HG02981 (cell line): ENCODE results near the gene PSMC5.
A peak's percentile ranks its signal among the peaks of the same experiment; 100 is the strongest.
"Not testable (repeated sequence)": the region's sequence is repeated elsewhere in the genome, so short reads cannot be mapped to it uniquely, and the experiment has no call there.

Experiments
- ATAC-seq: cut with Tn5 transposase; IDR thresholded peaks from one replicate; pipeline ENCODE4 v1.9.1; 2021; ENCODE audit warnings: mild to moderate bottlenecking, moderate library complexity; ENCODE audit not compliant: unreplicated experiment

The PSMC5 gene

DNA sequence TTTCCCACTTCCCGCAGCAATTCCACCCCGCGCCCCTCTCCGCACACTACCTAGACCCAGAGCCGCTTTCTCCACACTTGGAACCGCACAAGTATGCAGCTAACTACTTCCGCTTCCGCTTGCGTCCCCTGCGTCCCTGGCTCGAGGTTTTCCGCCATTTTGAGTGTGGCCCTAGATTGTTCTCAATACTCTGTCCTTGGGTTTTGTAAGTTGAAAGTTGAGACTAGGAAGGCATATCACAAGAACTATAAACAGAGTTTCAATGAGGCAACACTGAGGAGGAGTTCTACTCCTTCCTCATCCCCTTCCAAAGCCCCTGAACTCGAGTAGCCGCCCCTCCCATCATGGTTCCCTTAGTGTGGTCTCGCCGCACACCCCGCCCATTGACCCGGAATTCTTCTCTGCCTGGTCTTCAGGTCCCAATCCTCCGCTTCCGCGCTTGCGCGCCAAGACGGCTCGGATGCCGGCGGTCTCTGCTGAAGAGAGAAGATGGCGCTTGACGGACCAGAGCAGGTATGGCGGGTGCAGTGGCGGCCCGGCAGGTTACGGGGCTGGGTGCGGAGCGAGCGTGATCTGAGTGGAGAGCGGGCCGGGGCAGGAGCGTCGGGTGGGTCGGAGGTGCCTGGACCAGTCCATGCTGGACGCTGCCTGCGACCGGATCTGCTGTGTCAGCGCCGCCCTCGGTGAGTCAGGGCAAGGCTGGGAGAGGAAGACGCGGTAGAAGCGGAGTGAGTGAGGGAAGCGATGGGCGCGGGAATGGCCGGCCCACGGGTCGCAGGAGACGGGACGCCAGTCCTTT is at the start of gene PSMC5, which contains the start of gene FTSJ3:
Gene PSMC5, plus strand, starts transcription at position 430 of the 799 bp plus-strand sequence. Its CDS starts 60 bp downstream, at position 490.
Gene FTSJ3, minus strand, starts transcription at position 662 of the 799 bp plus-strand sequence. CDS start 761 bp downstream, outside the sequence.
- ATAC-seq: peak; percentile 89

DNA sequence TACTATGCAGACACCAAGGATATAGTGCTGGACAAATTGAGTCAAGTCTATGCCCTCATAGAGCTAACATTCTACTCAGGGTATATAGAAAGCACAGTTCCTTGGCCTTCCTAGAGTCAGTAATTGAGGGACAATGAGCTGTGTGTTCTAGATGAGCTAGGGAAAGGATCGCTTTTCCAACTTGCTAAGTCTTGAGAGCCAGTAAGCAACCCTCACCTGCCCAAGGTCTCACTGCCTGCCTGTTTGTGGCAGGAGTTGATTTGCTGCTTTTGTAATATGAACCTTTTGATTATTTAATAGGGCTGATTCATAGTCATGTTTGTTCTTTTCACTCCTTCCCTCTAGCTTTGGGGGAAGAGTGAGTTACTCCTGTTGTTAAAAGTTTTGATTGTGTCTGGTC is 46.7 kb upstream of the PSMC5 start:
- ATAC-seq: no peak

DNA sequence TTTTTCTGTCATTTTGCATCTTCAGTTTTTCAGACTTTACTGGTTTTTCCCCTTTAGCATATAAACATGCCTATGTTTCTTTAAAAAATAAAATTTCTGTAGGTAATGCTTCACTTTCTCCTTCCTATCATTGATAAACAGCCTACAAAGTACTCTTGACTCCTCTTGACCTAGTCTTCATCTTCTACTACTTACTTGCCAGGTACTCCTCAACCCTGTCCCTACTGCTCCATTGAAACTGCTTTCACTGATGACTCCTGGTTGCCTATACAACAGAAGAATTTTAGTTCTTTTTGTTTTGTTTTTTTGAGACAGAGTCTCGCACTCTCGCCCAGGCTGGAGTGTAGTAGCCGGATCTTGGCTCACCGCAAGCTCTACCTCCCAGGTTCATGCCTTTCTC is 46.3 kb upstream of the PSMC5 start:
- ATAC-seq: no peak

DNA sequence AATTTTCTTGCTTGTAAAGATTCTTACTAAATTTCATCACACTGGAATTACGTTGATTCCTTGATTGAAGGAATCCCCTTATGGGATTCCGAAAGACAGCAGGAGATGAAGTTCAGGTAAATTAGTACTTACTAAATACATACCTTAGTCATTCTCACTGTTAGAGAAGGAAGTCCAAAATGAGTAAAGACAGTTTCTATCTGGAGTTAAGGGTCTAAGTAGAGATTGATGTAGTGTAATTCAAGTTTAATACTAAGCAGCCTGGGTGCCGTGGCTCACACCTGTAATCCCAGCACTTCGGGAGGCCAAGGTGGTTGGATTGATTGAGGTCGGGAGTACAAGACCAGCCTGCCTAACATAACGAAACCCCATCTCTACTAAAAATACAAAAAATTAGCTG is 43.7 kb upstream of the PSMC5 start:
- ATAC-seq: no peak

DNA sequence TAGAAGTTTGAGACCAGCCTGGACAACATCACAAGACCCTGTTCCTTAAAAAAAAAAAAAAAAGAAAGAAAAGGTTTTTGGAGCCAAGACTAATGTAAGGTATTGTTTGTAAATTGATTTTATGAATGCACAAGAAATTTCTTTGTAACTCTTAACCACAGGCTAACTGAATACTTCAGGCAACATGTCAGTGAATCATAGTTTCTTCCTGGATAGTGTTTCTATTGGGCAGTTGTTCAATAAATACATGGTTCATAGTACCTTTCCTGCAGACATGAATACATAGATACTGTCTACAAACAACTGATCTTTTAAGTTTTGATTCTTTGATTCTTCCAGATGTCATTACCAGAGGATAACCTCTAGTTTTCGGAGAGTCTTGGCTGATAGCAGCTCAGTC is 41.7 kb upstream of the PSMC5 start:
- ATAC-seq: no peak

DNA sequence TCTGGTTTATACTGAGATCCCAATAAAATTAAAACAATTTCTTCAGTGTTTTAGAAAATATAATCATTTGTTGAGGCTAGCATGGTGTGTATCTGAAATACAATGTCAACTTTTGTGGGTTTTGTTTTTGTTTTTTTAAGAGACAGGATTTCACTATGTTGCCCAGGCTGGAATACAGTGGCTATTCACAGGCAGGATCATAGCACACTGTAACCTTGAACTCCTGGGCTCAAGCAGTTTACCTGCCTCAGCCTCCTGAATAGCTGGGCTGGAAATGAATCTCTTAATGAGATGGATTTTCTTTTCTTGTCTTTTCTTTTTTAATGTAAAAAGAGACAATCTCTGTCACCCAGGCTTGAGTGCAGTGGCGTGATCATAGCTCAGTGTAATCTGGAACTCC is 41.1 kb upstream of the PSMC5 start:
- ATAC-seq: no peak

DNA sequence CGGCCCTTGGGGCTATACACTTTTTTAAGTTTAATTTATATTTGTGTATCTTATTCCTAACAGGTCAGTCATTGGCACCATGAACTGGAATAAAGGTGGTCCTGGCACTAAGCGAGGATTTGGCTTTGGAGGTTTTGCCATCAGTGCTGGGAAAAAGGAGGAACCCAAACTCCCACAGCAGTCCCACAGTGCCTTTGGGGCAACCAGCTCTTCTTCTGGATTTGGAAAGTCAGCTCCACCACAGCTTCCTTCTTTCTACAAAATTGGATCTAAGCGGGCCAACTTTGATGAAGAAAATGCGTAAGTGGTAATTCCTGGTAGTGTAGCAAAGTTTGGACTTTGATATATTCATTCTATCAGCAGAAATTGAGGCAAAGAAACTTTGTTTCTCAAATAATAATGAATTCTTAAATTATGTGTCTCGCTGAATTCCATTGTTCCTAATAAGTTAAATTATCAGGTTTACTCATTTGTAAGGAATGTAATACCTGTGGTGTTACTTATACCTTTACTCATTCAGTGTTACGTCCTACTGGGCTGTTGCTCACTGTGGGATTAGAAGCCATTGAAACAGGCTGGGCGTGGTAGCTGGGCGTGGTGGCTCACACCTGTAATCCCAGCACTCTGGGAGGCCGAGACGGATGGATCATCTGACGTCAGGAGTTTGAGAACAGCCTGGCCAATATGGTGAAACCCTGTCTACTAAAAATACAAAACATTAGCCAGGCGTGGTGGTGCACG is 40.1 kb upstream of the PSMC5 start:
- no peak for ATAC-seq

DNA sequence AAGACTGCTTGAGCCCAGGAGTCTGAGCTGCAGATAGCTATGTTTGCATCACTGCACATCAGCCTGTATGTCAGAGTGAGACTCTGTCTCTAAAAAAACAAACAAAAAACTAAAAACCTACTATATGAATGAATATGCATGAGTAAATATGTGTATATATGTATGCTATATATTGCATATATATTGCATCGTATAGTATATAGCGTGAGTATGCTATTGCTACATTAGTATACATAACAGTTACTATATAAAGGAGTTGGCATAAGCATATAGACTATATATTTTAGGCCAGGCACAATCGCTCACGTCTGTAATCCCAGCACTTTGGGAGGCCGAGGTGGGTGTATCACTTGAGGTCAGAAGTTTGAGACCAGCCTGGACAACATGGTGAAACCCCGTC is 37.2 kb upstream of the PSMC5 start:
- ATAC-seq: no peak

DNA sequence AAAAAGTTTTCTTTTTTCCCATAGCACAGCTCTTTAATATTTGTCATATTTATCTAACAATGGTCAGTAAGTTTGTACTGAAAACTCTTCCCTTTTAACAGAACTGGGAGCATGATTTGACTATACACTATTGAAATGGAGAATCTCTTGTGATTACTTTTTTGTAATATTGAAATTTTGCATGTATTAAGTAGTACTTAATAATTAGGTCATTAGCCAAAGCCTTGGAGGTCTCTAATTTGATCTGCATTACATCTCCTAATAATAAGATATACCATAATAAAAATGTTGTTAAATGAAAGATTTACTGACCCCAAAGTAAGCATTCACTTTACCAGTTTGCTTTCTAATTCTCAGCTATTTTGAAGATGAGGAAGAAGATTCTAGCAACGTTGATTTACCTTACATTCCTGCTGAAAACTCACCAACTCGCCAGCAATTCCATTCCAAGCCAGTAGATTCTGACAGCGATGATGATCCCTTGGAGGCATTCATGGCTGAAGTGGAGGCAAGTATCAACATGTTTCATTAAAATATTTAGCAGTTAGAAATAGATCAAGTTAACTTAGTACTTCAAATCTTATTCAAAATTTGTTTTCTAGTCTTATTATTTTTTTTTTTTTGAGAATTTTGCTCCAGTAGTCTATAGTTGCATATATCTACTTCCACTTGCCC is 35.0 kb upstream of the PSMC5 start:
- no peak for ATAC-seq

DNA sequence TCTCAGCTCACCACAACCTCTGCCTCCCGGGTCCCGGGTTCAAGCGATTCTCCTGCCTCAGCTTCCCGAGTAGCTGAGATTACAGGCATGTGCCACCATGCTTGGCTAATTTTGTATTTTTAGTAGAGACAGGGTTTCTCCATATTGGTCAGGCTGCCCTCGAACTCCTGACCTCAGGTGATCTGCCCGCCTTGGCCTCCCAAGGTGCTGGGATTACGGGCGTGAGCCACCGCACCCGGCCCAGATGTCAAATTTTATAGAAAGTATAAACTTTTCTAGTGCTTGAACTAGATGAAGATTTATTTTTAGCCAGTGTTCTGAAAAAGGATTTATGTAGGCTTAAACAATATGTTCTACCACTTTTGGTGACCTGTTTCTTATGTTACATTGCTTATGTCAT is 30.9 kb upstream of the PSMC5 start:
- not testable (repeated sequence) for ATAC-seq

DNA sequence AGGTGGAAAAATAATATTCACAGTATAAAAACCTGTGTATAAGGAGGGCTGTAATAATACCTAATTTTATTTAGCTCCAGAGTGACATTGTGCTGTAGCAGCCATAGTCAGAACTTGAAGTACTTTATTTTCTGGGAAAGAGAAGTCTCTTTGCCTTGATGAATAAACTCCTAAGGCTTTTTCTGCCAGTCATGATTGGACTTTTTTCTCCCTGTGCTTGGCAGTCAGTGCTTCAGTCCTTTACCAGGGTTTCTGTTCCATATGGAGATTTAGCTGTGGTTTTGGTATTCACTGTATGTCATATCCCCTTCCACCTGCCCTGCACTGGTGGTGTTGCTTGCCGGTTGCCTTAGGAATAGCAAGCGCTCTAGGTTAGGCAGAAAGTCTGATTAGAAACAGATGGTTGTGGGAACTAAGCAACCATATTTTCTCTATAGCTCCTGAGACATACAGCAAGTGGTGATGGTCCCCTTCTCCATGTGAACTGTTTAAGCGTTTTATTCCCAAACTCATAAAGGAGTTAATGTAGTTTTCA is 28.6 kb upstream of the PSMC5 start:
- ATAC-seq: no peak

DNA sequence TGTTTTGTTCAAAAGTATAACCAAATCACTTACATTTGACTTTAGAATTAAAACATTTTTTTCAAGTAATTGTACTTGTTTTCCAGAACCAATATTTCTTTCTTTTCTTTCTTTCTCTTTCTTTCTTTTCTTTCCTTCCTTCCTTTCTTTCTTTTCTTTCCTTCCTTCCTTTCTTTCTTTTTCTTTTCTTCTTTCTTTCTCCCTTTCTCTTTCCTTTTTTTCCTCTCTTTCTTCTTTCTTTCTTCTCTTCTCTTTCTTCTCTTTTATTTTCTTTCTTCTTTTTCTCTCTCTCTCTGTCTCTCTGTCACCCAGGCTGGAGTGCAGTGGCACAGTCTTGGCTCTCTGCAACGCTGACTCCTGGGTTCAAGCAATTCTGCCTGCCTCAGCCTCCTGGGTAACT is 26.4 kb upstream of the PSMC5 start:
- no peak for ATAC-seq

DNA sequence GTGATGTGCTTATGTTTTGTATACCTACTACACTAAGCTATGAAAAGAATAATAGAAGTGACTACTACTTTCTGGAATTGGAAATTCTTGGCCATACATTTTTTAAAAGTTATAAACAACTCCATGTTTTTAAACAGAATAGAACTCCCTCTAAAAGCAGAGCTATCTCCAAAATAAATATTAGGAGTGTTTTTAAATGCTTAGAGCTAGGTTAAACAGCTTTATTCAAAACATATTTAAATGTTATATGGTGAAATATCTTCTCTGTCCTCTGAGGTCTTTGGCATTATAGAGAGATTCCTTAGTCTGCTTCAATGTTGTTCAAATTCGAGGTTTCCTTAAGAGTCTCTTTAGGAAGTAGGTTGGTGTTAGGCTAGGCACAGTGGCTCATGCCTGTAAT is 22.9 kb upstream of the PSMC5 start:
- ATAC-seq: no peak

DNA sequence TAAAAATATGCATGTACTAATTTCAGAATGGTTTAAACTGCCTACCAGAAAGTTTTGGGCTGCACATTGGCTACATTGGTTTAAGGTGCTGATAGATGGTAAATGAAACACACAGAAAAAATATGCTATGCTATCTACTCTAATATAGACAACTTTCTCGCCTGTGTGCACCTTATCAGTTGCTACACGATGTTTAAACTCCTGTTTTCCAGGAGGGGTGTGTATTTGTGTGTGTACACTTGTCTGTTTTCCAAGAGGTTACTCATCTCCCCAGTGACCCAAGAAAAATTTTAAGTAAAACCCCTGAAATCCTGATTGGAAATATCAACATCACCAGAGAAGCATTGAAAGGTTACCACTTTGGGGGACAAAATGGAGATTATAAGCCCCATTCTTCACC is 21.6 kb upstream of the PSMC5 start:
- no peak for ATAC-seq

DNA sequence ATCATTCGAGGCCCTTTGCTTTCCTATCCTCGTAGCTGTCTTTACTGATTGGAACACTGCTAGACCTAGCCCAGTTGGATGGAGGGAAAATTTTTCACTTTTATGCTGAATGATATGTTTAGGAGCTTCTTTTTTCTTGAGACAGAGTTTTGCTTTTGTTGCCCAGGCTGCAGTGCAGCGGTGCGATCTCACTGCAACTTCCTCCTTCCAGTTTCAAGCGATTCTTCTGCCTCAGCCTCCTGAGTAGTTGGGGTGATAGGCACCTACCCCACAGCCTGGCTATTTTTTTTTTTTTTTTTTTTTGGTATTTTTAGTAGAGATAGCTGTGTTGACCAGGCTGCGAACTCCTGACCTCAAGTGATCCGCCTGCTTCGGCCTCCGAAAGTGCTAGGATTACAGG is 17.3 kb upstream of the PSMC5 start:
- ATAC-seq: no peak

DNA sequence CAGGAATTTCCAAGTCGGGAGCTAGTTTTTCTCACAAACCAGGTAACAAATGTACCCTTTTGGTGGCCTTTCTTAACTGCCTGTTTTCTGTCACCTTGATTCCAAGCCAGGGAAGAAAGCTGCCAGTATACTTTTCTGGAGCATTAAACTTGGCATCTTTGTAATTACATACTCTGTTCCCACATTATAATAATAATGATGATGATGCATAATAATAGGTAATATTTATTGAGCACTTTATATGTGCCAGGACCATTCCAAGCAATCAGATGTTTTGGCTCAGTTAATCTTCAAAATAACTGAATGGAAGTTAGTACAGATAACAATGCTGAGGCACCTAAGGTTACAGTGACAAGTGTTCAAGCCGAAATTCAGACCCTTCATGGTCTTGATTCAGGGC is 11.1 kb upstream of the PSMC5 start:
- no peak for ATAC-seq

DNA sequence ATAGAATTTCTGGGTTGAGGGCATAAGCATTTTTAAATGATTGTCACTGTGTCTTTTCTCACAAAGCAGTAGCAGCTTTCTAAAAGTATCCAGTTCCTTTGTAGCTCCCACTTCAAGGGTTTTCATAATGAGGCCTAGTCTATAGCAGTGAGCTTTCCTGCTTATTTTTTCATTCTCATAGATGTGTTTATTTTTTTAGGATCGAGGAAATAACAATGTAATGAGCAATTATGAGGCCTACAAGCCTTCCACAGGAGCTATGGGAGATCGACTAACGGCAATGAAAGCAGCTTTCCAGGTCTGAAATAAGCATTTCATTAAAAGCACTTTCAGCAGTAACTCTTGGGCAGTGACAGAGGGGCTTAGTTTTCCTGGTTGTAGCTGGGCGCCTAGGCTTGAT is 10.6 kb upstream of the PSMC5 start:
- ATAC-seq: no peak

DNA sequence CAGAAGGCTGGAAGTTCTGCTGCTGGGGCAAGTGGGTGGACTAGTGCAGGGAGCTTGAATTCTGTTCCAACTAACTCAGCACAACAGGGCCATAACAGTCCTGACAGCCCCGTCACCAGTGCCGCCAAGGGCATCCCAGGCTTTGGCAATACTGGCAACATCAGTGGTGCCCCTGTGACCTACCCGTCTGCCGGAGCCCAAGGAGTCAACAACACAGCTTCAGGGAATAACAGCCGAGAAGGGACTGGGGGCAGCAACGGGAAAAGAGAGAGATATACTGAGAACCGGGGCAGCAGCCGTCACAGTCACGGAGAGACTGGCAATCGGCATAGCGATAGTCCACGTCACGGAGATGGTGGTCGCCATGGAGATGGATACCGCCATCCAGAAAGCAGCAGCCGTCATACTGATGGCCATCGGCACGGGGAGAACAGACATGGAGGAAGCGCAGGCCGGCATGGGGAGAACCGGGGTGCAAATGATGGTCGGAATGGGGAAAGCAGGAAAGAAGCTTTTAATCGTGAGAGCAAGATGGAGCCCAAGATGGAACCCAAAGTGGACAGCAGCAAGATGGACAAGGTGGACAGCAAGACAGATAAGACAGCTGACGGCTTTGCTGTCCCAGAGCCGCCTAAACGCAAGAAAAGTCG is 9.4 kb upstream of the PSMC5 start:
- ATAC-seq: no peak

DNA sequence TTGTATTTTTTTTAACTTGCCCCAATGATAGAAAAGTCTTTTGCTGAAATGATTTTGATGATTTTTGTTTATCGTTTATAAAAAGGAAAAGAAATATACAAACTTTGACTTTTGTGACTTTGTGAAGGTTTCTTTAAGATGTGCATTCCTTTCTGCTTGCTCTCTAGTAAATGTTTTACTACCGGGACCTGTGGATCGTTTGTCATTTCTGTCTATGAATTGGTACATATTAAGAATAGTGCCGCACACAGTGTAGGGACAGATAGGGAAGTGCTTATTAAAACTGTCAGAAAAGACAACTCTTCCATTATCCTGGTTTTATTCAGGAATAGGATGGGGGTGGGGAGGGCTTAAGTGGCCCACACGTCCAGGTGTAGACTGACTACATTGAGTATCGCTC is 8.1 kb upstream of the PSMC5 start:
- ATAC-seq: no peak

DNA sequence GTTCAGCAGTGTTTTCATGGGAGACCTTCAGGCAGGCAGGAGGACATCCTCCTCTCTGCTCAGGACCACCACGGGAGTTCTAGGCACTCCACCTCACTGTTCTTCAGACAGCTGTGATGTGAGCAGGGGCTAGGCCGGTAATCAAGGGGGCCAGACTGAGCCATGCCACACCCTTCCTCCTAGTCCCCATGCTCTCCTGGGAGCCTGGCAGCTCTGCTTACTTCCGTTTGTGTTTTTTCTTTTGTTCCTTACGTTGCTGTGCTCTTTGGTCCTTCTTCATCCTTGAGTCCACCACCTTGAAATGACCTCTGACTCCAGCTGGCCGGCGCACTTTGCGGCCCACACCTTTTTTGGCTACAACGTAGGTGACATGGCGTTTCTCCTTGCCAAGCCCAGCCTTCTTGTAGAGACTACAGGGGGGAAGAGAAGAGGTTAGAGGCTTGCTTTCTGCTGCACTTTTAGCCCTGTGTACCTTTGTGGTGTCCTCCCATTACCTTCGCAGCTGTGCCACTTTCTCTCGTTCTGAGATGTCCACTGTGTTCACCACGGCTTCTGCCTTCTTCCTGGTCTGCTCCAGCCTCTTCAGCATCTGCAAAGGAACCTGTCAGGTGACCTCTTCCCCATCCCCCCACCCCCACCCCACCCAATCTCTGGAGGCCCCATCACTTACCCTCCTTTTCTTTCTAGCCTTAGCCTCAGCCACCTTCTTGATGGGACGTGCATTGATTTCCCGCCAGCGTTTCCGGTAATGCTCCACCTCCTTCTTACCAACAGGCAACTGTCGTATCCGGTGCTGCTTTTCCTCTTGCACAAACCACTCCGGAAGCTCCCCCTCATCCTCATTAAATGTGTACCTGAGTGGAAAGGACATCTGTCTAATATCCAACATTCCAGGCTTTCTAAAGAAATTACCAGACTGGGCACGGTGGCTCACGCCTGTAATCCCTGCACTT is 7.4 kb upstream of the PSMC5 start:
- no peak for ATAC-seq
